HG03025 (cell line): ENCODE data around the gene OAF.

Experiments used
- ATAC-seq: cut with Tn5 transposase; IDR thresholded peaks from one replicate; pipeline ENCODE4 v1.9.1; 2021; ENCODE audit warnings: mild to moderate bottlenecking, moderate library complexity; ENCODE audit not compliant: unreplicated experiment, low FRiP score

The OAF gene

GRCh38 chr11:120198787-120199469 lies 11.9 kb upstream of the OAF start:
- no peak for ATAC-seq

GRCh38 chr11:120199613-120200012 lies 11.2 kb upstream of the OAF start:
- no peak for ATAC-seq

GRCh38 chr11:120200677-120201076 lies 10.2 kb upstream of the OAF start:
- no peak for ATAC-seq

GRCh38 chr11:120201653-120202052 lies 9.2 kb upstream of the OAF start:
- no peak for ATAC-seq

- ATAC-seq = no peak
These were observed 7.2 kb upstream of the OAF start for GRCh38 chr11:120203626-120204025.

GRCh38 chr11:120205596-120206161 lies 5.2 kb upstream of the OAF start:
- no peak for ATAC-seq

- no peak for ATAC-seq
These were observed 3.3 kb upstream of the OAF start for GRCh38 chr11:120207512-120207911.

GRCh38 chr11:120208001-120208441 lies 2.8 kb upstream of the OAF start:
- no peak for ATAC-seq

GRCh38 chr11:120208777-120209176 lies 2.1 kb upstream of the OAF start:
- ATAC-seq = no peak

GRCh38 chr11:120209746-120210625 lies 846 bp upstream of the OAF start:
- ATAC-seq = no peak

- ATAC-seq = no peak
These were observed 858 bp downstream of the OAF start for GRCh38 chr11:120211522-120212258.

GRCh38 chr11:120212259-120212878 lies 1.5 kb downstream of the OAF start:
- no peak for ATAC-seq

GRCh38 chr11:120212926-120213325 lies 2.1 kb downstream of the OAF start:
- ATAC-seq = no peak

GRCh38 chr11:120214581-120214980 lies 3.7 kb downstream of the OAF start:
- no peak for ATAC-seq

- no peak for ATAC-seq
These were observed 4.8 kb downstream of the OAF start for GRCh38 chr11:120215634-120216033.

GRCh38 chr11:120216426-120217102 lies 5.7 kb downstream of the OAF start:
- ATAC-seq = no peak

GRCh38 chr11:120217526-120217925 lies 6.7 kb downstream of the OAF start:
- no peak for ATAC-seq

GRCh38 chr11:120217941-120218694 lies 7.3 kb downstream of the OAF start:
- no peak for ATAC-seq

- ATAC-seq = no peak
These were observed 7.8 kb downstream of the OAF start for GRCh38 chr11:120218695-120219033.
